Activated CD4-positive, alpha-beta T cell treated with anti-CD3 and anti-CD28 coated beads for 4 hours (primary cell): ENCODE measurements around the gene BMAL1.

ENCODE experiments used
- DNase-seq, 2 donors: peaks; one replicate each; pipeline ENCODE4 v3.0.0-alpha.2; 2020

Gene BMAL1

DNA sequence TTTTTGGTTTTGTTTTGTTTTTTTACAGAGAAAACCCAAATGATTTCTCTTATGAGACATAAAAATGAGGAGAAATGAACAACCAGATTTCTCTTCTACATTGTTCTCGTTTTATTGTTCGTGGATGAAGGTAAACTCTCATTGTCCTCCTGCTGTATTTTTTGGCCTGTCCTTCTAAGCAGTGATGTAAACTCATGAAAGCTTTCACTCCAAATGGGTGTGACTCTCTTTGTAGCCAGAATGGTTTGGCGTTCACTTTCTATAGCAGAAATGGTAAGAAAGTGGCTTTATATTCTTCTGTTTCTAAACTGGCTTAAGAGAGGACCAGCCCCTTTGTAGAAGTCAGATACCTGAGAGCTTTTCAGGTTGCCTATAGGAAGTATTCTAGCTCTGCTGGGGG is 15.5 kb upstream of the BMAL1 start:
- DNase-seq, result no peak

DNA sequence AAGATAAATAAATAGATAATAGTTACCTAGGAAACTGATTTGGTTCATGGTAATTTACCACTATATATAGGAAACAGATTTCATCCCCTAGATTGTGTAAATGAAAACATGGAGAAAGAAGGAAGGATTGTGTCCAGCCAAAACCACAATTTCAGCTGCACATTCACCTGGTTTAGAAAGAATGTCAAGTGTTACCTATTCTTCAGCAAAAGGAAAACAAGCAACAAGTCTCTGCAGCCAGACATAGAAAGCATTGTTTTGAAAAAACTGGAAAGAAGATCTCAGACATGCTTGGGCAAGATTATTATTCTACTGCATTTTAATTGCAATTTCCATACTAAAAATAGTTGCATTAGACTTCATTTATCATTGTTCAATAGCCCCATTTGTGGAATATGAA is 8.8 kb upstream of the BMAL1 start:
- DNase-seq, result no peak

DNA sequence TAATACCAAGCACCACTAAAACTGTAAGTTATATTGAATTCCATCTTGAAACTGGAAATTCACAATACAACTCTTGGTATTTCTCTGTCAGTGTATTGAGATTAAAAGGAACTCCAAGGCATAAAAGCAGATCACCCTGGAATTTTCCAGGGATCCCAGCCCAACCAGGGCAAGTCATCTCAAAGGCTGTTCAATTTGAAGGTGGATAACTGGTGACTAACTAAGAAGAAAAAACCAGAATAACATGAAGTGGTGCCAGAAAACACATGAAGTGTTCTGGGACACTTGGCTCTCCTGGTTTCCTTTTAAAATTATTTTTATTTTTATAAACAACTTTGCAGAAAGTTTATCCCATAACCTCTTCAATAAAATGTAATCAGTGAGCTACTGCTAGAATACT is 7.8 kb upstream of the BMAL1 start:
- no peak for DNase-seq

DNA sequence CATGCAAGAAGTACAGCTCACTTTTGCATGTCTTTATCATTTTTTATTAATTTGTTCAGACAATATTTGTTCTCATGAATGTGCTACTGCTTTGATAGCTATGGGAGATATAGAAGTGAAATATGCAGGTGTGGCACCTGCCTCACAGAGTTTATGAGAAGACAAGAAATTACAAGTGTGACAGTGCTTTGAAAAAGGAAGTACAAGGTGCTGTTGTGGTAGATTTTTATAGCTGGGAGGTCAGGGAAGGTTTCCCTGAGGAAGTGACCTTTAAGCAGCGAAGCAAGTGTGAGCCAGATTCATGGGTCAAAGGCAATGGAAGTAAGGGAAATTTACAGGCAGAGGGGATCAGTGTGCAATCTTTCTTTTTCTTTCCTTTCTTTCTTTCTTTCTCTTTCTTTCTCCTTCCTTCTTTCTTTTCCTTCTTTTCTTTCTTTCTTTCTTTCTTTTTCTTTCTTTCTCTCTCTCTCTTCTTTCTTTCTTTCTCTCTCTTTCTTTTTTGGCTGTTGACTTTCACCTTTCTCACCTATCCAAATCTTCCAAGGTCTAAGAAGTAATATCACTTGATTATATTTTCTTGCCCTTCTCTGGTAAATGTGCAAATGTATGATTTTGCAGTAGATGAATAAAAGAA is 6.4 kb upstream of the BMAL1 start:
- DNase-seq, result no peak

DNA sequence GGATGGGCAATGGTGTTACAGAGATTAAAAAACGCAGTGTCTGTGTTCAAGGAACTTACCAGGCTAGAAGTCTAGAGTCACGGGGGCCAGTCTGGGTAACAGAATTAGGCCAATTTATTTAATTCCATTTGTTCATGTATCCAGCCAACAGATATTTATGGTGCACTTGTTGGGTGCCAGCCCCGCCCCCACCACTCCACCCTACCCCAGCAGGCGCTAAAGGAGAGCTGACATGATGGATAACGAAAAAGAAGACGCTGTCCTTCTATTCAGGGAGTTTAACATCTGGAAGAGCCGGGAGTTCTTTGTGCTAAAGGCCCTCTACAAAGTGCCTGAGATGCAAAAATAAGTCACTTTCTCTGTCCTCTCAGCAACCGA is 1.1 kb upstream of the BMAL1 start:
- no peak for DNase-seq

DNA sequence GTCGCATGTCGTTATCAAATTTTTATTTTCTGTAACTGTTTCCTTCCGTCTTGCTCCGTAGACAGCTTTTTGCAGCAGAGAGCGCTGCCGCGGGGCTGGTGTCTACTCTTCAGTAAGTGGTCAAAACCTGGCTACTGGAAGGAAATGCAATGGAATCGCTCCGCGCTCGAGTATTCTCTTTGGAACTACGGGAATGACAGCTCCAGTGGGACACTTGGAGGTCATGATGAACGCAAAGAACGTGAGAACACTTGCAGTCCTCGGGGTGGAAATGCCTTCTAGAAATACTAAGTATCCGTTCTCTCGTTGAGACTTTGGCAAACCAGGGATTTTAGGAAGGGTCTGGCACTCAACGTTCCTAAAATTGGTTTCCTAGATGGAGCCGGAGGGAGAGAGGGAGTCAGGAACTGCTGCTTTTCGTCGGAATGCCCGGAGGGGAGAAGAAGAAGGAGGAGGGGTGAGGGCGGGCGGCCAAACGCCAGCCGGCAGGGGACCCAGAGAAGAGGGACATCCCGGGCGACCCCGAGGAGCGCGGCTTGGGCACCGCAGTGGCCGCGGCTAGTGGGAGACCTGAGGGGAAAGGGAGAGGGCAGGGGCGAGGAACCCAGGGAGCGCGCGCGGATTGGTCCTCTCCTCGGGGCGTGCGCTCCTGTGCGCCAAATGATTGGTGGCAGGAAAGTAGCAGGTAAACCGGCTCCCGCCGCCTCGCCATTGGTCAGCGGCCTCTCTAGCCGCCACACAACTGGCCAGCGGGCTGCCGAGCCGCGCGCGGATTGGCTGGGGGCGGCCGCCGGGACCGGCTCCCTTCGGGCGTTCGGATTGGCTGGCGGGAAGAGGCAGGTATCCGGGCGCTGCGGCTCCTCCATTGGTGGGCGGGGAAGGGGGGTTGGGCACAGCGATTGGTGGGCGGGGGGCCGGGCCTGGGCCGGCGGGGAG is 490 bp upstream of the BMAL1 start:
- DNase-seq, result peak; percentile 92 to 96

DNA sequence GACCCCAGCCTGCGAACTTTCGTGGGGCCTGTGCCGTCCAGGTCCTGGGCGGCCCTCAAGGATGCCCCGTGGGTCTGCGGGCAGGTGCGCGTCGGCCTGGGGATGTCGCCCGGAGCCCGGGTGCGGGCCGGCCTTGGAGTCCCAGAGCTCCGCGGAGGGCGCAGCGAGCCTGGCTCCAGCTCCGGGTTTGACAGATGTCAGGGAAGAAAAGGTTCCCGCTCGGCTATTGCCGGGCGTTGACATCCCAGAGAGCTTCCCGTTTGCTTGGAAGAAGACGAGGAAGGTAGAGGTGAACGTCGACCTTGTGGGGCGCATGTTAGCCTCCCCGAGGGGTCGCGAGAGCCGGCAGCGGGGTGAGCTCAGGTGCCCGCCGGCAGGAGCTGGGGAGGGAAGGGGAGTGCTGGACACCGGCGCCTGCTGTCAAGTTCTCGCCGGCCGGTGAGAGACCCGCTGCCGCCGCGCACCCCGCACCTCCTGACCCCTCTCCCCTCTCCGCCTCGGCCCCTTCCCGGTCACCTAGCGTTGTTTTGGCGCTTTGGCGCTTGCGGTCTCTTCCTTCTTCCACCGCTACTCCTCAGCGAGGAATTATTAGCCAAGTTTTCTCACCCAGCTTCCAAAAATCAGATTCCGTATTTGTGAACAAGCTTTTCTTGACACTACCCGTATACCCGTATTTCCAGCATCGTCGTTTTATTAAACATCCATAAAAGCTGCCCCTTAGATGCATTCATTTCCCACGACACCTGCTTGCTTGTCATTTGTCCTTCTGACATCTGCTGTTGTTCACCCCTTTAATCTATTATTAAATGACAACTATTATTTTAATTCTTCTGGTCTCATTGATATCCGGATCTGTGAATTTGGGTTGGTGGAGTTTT is 1.3 kb downstream of the BMAL1 start:
- DNase-seq, result no peak

DNA sequence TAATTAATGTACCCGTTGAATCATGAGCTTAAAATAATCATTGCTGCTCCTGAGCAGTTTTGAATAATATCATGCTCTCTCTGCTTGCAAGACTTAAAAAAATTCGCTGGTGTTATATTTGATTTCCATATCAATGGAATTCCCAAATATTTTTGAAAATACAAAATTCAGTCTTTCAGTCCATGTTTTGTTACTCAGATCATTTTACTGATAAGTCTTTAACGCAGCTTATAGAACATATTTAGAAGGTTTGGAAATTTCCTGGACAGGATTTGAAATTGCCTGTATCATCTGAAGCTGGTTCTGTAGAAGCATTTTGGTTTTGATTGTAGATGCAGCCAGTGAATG is 1.9 kb downstream of the BMAL1 start:
- DNase-seq, result no peak

DNA sequence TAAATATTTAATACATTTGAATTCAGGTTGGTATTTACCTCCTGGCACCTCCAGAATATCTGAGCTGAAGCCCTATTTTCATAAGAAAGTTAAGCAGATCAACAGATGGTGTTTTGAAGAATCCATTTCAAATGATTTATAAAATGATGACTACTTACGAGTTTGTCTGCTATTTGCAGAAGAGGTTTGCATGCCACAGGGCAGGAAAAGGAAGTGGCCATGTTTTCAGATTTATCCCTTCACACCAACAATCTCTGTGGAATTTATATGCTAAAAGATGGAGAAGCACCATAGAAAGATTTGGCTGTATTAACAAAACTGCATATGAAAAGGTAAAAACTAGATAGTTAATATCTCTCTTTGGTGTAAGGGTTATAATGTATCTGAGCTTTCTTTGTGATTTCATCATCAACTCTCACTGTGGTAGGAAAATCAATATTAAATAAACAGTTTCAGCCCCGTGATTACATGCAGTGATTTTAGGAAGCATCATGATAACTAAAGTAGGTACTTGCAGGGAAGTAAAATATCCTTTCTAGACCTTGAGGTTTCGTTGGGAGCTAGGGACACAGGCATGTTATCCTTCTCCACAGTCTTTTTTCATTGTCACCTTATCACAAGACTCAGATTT is 2.6 kb downstream of the BMAL1 start:
- no peak for DNase-seq

DNA sequence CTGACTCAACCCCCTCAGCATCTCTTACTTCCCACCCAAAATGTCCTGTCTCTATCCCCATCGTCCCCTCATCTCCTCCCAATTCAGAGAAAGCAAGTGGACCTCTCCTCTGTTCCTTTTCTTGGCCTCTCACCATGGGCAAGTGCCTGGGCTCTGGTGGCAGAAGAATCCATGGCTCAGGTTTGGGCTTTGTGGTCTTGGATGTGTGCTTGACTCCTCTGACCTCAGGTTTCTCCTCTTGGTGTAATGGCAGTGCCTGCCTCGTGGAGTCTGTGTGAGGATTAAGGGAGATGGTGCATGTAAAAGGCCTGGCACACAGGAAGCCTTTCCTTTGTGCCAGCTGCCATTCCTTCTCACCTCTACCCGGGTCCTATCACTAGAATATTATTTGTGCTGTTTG is 3.2 kb downstream of the BMAL1 start:
- no peak for DNase-seq

DNA sequence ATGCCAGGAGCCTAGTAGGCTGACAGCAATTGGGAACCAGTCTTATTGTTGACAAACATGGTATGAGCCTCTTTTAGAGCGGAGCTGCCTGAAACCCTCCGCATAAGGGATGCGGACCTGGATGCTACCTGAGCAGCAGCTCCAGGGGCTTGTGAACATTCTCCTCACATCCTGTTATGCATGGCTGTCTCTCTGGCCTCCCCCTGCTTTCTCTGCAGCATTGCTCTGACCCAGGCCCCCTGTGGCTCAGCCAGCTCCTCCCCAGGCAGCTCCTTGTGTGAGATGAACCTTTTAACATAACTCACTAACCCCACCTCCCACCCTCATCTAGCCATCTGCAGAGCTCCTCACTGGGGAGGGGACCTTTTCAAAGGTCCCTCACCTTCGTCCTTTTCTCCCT is 6.0 kb downstream of the BMAL1 start:
- no peak for DNase-seq

DNA sequence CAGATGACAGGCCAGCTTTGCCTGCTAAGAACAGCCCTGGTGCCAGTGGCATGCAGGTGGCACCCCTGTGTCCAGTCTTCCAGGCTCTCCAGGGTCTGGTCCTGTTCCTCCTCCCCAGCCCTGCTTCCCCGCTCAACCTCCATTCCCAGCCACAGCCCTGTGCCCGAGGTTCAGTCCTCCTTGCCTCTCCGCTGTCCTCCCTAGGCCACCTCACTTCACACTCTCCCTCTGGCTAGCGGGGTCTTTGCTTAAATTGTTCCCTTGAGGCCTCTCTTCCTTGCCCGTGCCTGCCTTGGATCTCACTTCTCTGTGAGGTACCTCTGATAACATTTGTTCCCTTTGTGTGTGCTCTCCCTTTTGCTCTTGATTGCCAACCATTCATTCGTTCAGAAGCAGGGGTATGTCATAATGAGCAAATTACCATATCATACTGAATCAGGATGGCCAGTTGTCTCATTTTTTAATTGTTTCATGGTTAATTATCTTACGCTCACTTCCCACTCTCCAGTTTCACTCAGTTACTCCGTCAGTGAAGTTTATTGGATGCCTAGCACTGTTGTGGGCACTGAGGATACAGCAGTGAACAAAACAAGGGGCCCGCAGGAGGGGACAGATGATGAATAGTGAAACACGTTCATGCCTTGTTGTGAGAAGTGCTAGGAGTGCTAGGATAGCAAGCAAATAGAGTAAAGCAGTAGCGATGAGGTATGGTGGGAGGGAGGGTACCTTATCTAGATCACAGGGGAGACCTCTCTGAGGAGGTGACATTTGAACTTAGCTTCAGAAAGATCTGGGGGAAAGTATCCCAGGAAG is 7.4 kb downstream of the BMAL1 start:
- no peak for DNase-seq

DNA sequence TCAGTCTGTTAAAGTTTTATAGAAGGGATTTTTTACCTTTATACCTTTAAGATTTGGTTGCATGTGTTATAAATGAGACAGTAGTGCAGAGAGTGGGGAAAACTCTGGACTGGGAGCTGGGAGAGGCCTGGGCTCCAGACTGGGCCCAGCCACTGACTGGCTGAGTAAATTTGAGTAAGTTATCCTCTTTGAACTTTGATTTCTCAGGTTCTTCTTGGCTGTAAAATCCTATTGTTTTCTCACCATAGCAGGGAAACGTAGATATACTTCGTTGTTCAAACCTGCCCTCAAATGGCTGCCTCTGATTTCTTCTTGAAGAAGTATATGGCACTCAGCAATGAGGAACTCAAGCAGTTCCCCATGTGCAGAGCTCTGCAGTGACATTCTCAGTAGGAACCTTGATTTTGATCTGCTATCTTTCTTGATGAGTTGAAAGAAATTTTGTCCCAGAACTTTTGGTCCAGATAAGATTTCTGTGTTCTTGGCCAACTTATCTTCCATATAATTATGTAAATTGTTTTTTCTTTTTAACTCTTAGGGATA is 8.8 kb downstream of the BMAL1 start:
- no peak for DNase-seq

DNA sequence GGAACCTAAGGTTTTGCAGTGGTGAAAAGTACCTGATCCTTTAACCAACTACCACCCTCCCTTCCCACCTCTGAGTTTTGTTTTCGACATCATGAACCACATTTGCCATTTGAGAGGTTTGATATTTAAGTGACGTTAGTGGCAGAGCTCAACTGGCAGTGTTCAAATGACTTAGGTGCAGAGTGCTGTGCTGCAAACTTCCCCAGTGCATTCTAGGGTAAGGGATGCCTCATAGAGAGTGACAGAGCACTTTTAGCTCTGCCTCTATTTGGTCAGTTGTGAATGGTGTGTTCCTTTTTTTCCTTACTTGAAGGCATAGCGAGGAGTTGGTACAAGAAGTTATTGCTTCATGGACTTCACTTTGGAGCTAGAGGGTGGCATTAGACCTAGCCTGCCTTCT is 9.4 kb downstream of the BMAL1 start:
- DNase-seq, result no peak

DNA sequence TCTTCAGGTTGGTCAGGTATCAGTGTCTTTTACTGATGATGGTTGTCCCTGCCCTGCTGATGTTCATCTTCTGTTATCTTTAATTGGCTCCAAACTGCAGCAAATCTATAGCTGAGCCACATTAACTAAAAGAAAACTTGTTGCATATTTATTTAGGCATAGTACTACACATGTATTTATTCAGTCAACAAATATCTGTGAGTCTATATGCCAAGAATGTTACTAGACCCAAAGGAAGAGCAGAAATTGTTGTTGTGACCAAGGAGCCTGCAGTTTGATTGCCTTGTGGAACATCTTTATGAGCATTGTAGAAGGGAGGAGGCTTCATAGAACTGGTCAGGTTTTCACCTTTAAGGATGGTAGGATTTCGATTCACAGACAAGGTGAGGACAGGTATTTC is 10.1 kb downstream of the BMAL1 start:
- no peak for DNase-seq

DNA sequence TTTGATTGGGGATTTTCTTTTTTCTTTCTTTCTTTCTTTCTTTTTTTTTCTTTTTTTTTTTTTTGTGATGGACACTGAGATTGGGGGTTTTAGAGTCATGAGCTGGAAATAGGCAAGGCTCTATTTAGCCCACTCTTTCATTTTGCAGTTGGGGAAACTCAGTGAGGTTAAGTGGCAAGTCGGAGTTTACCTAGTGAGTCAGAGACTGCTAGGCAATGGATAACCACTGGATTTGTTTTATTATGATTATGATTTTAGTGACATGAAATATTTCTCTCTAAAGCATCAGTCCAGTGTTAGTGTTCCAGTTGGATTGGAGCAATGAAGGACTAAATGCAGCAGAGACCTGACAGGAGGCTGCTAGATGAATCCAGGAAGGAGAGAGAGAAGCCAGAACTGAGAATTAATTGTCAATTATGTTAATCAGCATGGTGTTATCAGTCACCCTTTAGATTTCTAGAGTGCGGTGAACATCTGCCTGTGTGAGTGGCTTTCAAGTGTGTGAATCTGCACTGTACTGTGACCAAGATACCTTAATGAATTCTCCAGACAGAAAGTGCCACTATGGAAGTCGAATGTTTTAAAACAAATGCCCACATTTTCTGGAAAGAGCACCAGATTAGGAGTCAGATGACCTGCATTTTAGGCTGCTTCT is 10.9 kb downstream of the BMAL1 start:
- DNase-seq, result no peak

DNA sequence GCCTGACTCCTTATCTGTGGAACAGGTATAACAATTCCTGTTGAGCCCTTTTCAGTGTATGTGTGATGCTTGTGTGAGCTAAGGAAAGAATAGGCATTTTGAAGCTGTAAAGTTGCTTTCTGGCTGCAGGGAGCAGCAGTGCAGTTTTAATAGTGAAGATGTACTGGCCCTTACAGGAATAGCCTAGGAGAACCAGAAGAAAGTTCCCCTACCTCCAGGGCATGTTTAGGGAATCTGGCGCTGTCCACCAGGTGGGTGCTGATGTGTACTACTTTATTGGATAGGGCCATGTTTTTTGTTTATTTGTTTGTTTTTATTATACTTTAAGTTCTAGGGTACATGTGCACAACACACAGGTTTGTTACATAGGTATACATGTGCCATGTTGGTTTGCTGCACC is 11.5 kb downstream of the BMAL1 start:
- no peak for DNase-seq

DNA sequence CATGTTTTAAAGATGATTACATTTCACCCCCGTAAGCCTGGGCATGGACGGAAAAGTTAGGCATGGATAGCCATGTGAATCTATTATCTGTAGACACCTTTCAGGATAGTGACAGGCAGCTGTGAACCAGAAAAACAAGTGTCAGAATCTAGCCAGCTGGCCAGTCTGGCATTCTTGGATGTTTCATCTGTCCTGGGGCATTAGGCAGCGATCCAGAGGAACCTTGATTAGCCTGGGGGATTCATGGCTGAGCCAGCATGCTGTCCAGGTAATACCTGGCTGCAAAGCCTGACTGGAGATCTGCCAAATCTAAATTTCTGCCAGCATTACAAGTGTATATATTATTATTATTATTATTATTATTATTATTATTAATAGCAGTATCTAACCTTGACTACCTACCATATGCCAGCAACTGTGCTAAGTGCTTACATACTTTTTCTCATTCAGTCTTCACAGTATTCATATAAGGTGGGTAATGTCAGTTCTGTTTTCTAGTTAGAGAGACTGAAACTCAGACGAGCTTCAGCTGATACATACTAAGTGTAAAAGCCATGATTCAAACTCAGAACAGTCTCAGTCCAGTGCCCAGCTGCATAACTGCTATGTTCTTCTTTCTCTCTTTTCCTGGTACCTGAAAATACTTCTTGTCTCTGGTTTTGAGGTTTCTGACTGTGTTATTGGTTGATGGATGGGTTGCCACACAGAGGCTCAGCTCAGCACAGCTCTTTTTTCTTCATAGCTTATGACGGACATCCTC is 12.8 kb downstream of the BMAL1 start:
- DNase-seq, result no peak

DNA sequence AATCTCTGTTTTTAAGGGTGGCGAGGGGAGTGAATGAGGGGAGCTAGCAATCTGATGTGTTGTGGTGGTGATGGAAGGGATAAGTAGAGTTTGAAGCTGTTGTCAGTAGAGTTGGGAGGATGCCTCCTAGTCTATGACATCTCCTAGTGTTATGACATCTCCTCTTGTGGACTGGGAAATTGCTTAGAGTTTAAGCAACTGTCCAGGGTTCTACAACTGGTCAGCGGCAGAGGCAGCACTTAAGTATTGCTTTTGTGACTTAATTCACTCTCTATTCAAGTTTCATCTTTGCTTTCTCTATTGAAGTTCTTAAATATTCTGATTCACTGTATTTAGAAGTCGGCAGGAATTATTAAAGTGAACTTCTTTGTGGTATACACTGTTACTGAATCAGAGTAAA is 13.8 kb downstream of the BMAL1 start:
- no peak for DNase-seq

DNA sequence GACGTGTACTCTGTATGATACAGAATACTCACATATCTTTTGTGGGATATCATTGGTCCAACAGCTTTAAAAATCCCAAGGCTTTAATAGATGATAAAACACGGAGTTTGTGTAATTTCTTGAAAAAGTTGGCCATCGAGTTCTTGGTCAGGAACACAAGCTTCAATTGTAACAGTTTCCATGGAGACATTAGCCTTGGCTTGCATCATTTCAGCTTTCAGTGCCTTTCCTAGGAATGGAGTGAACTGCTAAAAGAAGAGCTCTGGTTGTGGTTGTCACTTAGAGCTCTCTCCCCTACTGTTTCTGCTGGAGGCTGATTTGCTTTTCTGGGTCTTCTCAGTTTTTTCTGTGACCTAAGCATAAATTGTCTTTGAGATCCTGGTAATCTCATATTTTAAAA is 14.2 kb downstream of the BMAL1 start:
- no peak for DNase-seq

DNA sequence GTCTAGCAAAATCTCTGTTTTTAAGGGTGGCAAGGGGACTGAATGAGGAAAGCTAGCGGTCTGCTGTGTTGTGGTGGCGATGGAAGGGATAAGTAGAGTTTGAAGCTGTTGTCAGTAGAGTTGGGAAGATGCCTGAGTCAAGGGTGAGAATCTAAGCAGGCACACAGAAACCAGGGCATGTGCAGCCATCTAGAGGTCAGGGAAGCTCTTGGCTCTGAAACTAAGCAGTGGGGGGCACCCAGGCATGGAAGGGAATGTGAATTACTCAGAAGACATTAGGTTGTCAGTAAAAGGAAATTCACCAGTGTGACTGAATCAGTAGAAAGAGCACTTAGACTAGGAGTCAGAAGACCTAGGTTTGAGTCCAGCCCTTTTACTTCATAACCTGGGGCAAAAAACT is 15.4 kb downstream of the BMAL1 start:
- DNase-seq, result no peak
